Measurements from ENCODE around the gene STAG1. TPM values are rescaled to one million over a fixed set of nuclear protein-coding genes. Genes with fewer than 3 reads are reported as not detected.

The STAG1 gene
- total and polyA plus RNA-seq, 2 experiments from 2014 or later: 9.0 to 21.9 TPM

GRCh38 chr3:136642711-136643110, 109.5 kb downstream of the STAG1 start:
- no peaks in the 10 kb centered on the region for H3K4me1 ChIP-seq (ENCODE audit: insufficient read depth)
- H3K79me2 ChIP-seq (replicated peaks; ENCODE audit: insufficient read depth): peaks cover 95% of the 10 kb centered on the region
- TF ChIP-seq CTCF (conservative IDR thresholded peaks at IDR 0.05; ENCODE audit: low read depth in 2 of 2) (no peak), STAT1 (IDR thresholded peaks at IDR 0.05; ENCODE audit: unreplicated experiment) (no peak), JUNB (IDR thresholded peaks at IDR 0.05; ENCODE audit: unreplicated experiment) (no peak), EZH2phosphoT487 (IDR thresholded peaks at IDR 0.05; ENCODE audit: unreplicated experiment) (no peak), ZNF114 (CRISPR knock-in tag; IDR thresholded peaks at IDR 0.05) (no peak)
- no peaks in the 10 kb centered on the region for H3K4me1 Mint-ChIP-seq
- DNase-seq (ENCODE audit: low spot score) (no peak), ATAC-seq (no peak)
- no peak overlapping the region for H3K4me2 ChIP-seq
- H3K9me2 ChIP-seq (ENCODE audit: insufficient read depth): no peaks in the 10 kb centered on the region
- H3K27me3 Mint-ChIP-seq (ENCODE audit: insufficient read depth, low read depth, poor library complexity): peaks cover 1% of the 10 kb centered on the region
- no peak overlapping the region for H3K27ac Mint-ChIP-seq
- H3K9me3 Mint-ChIP-seq: no peaks in the 10 kb centered on the region
- no peaks in the 10 kb centered on the region; the same call in 1 of the 2 replicates for H4K20me1 ChIP-seq (replicated peaks; ENCODE audit: insufficient read depth)
- no peak overlapping the region for H3K27ac ChIP-seq (ENCODE audit: low read depth)
- H3K4me3 Mint-ChIP-seq: no peak overlapping the region
- no peak overlapping the region for H2AFZ ChIP-seq
- H3K36me3 ChIP-seq (ENCODE audit: insufficient read depth): no peaks in the 10 kb centered on the region
- H3F3A ChIP-seq (replicated peaks; ENCODE audit: low read depth): no peaks in the 10 kb centered on the region
- H3K4me3 ChIP-seq: no peak overlapping the region
- H3K27me3 ChIP-seq (ENCODE audit: insufficient read depth): no peaks in the 10 kb centered on the region
- H3K36me3 Mint-ChIP-seq (ENCODE audit: low read depth): no peaks in the 10 kb centered on the region

- H3K4me1 ChIP-seq (ENCODE audit: insufficient read depth): no peaks in the 10 kb centered on the region
- Mint-ChIP-seq H3K4me1 (no peaks in the 10 kb centered on the region; the same call in 2 of the 3 replicates), H3K27me3 (ENCODE audit: insufficient read depth, low read depth, poor library complexity) (no peaks in the 10 kb centered on the region), H3K9me3 (no peaks in the 10 kb centered on the region), H3K27ac (no peak overlapping the region), H3K4me3 (no peak overlapping the region), H3K36me3 (ENCODE audit: low read depth) (no peaks in the 10 kb centered on the region)
- H3F3A ChIP-seq (replicated peaks; ENCODE audit: low read depth): no peaks in the 10 kb centered on the region
- H2AFZ ChIP-seq: no peak overlapping the region
- H4K20me1 ChIP-seq (replicated peaks; ENCODE audit: insufficient read depth): no peaks in the 10 kb centered on the region
- DNase-seq (ENCODE audit: low spot score) (no peak), ATAC-seq (no peak)
- H3K9me2 ChIP-seq (ENCODE audit: insufficient read depth): no peaks in the 10 kb centered on the region
- peaks cover 95% of the 10 kb centered on the region for H3K79me2 ChIP-seq (replicated peaks; ENCODE audit: insufficient read depth)
- no peaks in the 10 kb centered on the region for H3K27me3 ChIP-seq (ENCODE audit: insufficient read depth)
- no peaks in the 10 kb centered on the region for H3K36me3 ChIP-seq (ENCODE audit: insufficient read depth)
- H3K27ac ChIP-seq (ENCODE audit: low read depth): no peak overlapping the region
- H3K4me3 ChIP-seq: no peak overlapping the region
- no peak overlapping the region for H3K4me2 ChIP-seq
- no peak for TF ChIP-seq ZNF331 (CRISPR knock-in tag; IDR thresholded peaks at IDR 0.05; ENCODE audit: low read depth)
- no peak for TF ChIP-seq CREB1 (CRISPR knock-in tag; IDR thresholded peaks at IDR 0.05; ENCODE audit: low read depth)
- no peak for TF ChIP-seq STAT1 (IDR thresholded peaks at IDR 0.05; ENCODE audit: unreplicated experiment)
- no peak for TF ChIP-seq EZH2 (IDR thresholded peaks at IDR 0.05; ENCODE audit: low read depth, unreplicated experiment)
- no peak for TF ChIP-seq ZNF114 (CRISPR knock-in tag; IDR thresholded peaks at IDR 0.05)
- no peak for TF ChIP-seq ETS1 (IDR thresholded peaks at IDR 0.05)
- no peak for TF ChIP-seq CTCF (conservative IDR thresholded peaks at IDR 0.05; ENCODE audit: low read depth in 2 of 2)
- TF ChIP-seq JUNB (IDR thresholded peaks at IDR 0.05; ENCODE audit: unreplicated experiment): no peak
- TF ChIP-seq NANOG (IDR thresholded peaks at IDR 0.05; ENCODE audit: borderline replicate concordance): no peak
- TF ChIP-seq EZH2phosphoT487 (IDR thresholded peaks at IDR 0.05; ENCODE audit: unreplicated experiment): no peak
These were observed 113.1 kb downstream of the STAG1 start for GRCh38 chr3:136639069-136639468.
